HEK293 (cell line): ENCODE measurements around the gene FMO1.

Source experiments
- CTCF ChIA-PET: fragments of 350-600 bp; formaldehyde crosslinking; extraction: SDS; loops from one replicate; lab custom pipeline; 2021; ENCODE audit warnings: antibody characterized with exemption; lab: Yijun Ruan, JAX
- POLR2A ChIA-PET: fragments of 300-600 bp; formaldehyde crosslinking; extraction: SDS; loops from one replicate; lab custom pipeline; 2020; ENCODE audit warnings: antibody characterized with exemption, inconsistent platforms; lab: Yijun Ruan, JAX
- H3K27ac ChIP-seq: fragments of 200-500 bp; sonication (Bioruptor generic); 2 replicates; pipeline ENCODE4 v1.5.1; 2014; ENCODE audit warnings: low read depth, low read length, control low read depth, inconsistent platforms; ENCODE audit errors: extremely low read depth
- H3K36me3 ChIP-seq, 2 experiments: fragments of 200-500 bp in 1 of 2; sonication (Bioruptor generic) in 1 of 2; 1 replicate in 1 of 2; 2 replicates in 1 of 2; pipeline ENCODE4 v1.5.1; 2014 to 2017; ENCODE audit warnings: inconsistent platforms in 2 of 2, low read length in 2 of 2; ENCODE audit not compliant: control insufficient read depth in 2 of 2, insufficient read depth in 1 of 2
- H3K4me1 ChIP-seq: fragments of 200-500 bp; sonication (Bioruptor generic); 2 replicates; pipeline ENCODE4 v1.5.1; 2014; ENCODE audit warnings: mild to moderate bottlenecking, low read length, inconsistent platforms; ENCODE audit not compliant: control insufficient read depth, insufficient read depth
- H3K4me3 ChIP-seq: 2 replicates; pipeline ENCODE4 v1.5.1; 2011; ENCODE audit warnings: low read depth, mild to moderate bottlenecking, control low read depth, low read length, moderate library complexity
- H3K9me3 ChIP-seq: fragments of 200-500 bp; sonication (Bioruptor generic); 2 replicates; pipeline ENCODE4 v1.5.1; 2014; ENCODE audit warnings: low read depth, low read length, inconsistent platforms; ENCODE audit not compliant: control insufficient read depth, insufficient read depth
- GLIS1 ChIP-seq: fragments of 450-650 bp; formaldehyde crosslinking; IDR thresholded peaks from 2 replicates; pipeline ENCODE4 v1.5.1; 2016; ENCODE audit warnings: missing biosample characterization, missing genetic modification characterization
- GLIS2 ChIP-seq: fragments of 450-650 bp; formaldehyde crosslinking; IDR thresholded peaks from 2 replicates; pipeline ENCODE4 v1.5.1; 2016; ENCODE audit warnings: missing biosample characterization, missing genetic modification characterization
- OVOL3 ChIP-seq: fragments of 450-650 bp; formaldehyde crosslinking; IDR thresholded peaks from 2 replicates; pipeline ENCODE4 v1.5.1; 2016; ENCODE audit warnings: missing biosample characterization, missing genetic modification characterization
- PBX3 ChIP-seq: sonication (generic); formaldehyde crosslinking; IDR thresholded peaks from 2 replicates; pipeline ENCODE4 v1.8.1; 2022; ENCODE audit warnings: mild to moderate bottlenecking, moderate library complexity, missing genetic modification reagents
- SCRT1 ChIP-seq: fragments of 450-650 bp; formaldehyde crosslinking; IDR thresholded peaks from 2 replicates; pipeline ENCODE4 v1.5.1; 2016; ENCODE audit warnings: missing biosample characterization, missing genetic modification characterization, borderline replicate concordance
- SCRT2 ChIP-seq: fragments of 450-650 bp; formaldehyde crosslinking; IDR thresholded peaks from 2 replicates; pipeline ENCODE4 v1.5.1; 2016; ENCODE audit warnings: missing biosample characterization, missing genetic modification characterization
- SP3 ChIP-seq: fragments of 450-650 bp; formaldehyde crosslinking; IDR thresholded peaks from 2 replicates; pipeline ENCODE4 v1.5.1; 2016; ENCODE audit warnings: missing biosample characterization, missing genetic modification characterization
- TRIM28 ChIP-seq: IDR thresholded peaks from 2 replicates; pipeline ENCODE4 v1.6.1; 2011; ENCODE audit warnings: low read length, control low read depth, borderline replicate concordance
- ZNF114 ChIP-seq: fragments of 450-650 bp; formaldehyde crosslinking; IDR thresholded peaks from 2 replicates; pipeline ENCODE4 v1.5.0; 2017; ENCODE audit warnings: missing biosample characterization, missing genetic modification characterization
- ZNF132 ChIP-seq: fragments of 450-650 bp; formaldehyde crosslinking; IDR thresholded peaks from 2 replicates; pipeline ENCODE4 v1.5.1; 2017; ENCODE audit warnings: missing biosample characterization, missing genetic modification characterization, borderline replicate concordance
- ZNF140 ChIP-seq: fragments of 450-650 bp; formaldehyde crosslinking; IDR thresholded peaks from 2 replicates; pipeline ENCODE4 v1.5.1; 2016; ENCODE audit warnings: missing biosample characterization, missing genetic modification characterization
- ZNF146 ChIP-seq: fragments of 450-650 bp; formaldehyde crosslinking; IDR thresholded peaks from 2 replicates; pipeline ENCODE4 v1.5.1; 2016; ENCODE audit warnings: missing biosample characterization, missing genetic modification characterization
- ZNF16 ChIP-seq: fragments of 450-650 bp; formaldehyde crosslinking; IDR thresholded peaks from 2 replicates; pipeline ENCODE4 v1.5.1; 2016; ENCODE audit warnings: low read depth, missing biosample characterization, missing genetic modification characterization
- ZNF19 ChIP-seq: fragments of 450-650 bp; formaldehyde crosslinking; IDR thresholded peaks from 2 replicates; pipeline ENCODE4; 2016; ENCODE audit warnings: missing biosample characterization, missing genetic modification characterization, low read depth
- TF ChIP-seq, protein P1 (sequence below): fragments of 450-650 bp; formaldehyde crosslinking; IDR thresholded peaks from 2 replicates; pipeline ENCODE4 v1.5.1; 2016; ENCODE audit warnings: missing biosample characterization, missing genetic modification characterization
- TF ChIP-seq, protein P2 (sequence below): fragments of 450-650 bp; formaldehyde crosslinking; IDR thresholded peaks from 2 replicates; pipeline ENCODE4 v1.5.1; 2016; ENCODE audit warnings: missing biosample characterization, missing genetic modification characterization
- TF ChIP-seq, protein P3 (sequence below): IDR thresholded peaks from 2 replicates; pipeline ENCODE4 v1.6.1; 2011; ENCODE audit warnings: mild to moderate bottlenecking, low read depth, low read length, borderline replicate concordance

Gene FMO1

DNA sequence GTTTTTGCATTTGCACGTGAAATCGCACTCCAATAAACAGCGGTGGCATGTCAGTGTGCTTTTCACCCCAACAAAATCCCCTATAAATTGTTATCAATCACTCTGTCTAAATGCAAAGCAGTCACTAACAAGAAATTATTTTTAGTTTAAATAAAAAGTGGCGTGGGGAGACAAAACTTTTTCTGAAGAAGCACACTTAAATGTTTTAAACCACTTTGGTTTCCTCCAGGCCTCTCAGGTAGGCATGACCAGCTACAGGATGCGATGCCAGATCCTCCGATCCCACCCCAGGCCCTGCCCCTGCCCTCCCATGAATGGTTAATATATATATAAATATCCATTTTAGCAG is 3.6 kb downstream of the FMO1 start (continued):
- TF ChIP-seq, protein P1, sequence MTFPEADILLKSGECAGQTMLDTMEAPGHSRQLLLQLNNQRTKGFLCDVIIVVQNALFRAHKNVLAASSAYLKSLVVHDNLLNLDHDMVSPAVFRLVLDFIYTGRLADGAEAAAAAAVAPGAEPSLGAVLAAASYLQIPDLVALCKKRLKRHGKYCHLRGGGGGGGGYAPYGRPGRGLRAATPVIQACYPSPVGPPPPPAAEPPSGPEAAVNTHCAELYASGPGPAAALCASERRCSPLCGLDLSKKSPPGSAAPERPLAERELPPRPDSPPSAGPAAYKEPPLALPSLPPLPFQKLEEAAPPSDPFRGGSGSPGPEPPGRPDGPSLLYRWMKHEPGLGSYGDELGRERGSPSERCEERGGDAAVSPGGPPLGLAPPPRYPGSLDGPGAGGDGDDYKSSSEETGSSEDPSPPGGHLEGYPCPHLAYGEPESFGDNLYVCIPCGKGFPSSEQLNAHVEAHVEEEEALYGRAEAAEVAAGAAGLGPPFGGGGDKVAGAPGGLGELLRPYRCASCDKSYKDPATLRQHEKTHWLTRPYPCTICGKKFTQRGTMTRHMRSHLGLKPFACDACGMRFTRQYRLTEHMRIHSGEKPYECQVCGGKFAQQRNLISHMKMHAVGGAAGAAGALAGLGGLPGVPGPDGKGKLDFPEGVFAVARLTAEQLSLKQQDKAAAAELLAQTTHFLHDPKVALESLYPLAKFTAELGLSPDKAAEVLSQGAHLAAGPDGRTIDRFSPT (tag by site-specific recombination) = no peak
- TF ChIP-seq, protein P2, sequence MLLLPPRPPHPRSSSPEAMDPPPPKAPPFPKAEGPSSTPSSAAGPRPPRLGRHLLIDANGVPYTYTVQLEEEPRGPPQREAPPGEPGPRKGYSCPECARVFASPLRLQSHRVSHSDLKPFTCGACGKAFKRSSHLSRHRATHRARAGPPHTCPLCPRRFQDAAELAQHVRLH = no peak

GRCh38 chr1:171252482-171252881 is 4.2 kb downstream of the FMO1 start:
- H3K36me3 ChIP-seq = no peaks in the 10 kb centered on the region
- H3K27ac ChIP-seq = no peak overlapping the region
- no peaks in the 10 kb centered on the region for H3K4me1 ChIP-seq
- H3K9me3 ChIP-seq = no peaks in the 10 kb centered on the region
- no peak overlapping the region for H3K4me3 ChIP-seq
- no peak for TF ChIP-seq TRIM28
- TF ChIP-seq SCRT1 = peak; percentile 90
- TF ChIP-seq, protein P3, sequence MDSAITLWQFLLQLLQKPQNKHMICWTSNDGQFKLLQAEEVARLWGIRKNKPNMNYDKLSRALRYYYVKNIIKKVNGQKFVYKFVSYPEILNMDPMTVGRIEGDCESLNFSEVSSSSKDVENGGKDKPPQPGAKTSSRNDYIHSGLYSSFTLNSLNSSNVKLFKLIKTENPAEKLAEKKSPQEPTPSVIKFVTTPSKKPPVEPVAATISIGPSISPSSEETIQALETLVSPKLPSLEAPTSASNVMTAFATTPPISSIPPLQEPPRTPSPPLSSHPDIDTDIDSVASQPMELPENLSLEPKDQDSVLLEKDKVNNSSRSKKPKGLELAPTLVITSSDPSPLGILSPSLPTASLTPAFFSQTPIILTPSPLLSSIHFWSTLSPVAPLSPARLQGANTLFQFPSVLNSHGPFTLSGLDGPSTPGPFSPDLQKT = no peak
- peak; percentile 86 for TF ChIP-seq SCRT2 (tag by site-specific recombination)
- TF ChIP-seq, all 188 proteins: peak for 2
- ChIA-PET POLR2A (no interaction called here), CTCF (interaction anchor here (0.7 to 2.5 kb wide), 5 partner anchors 25 to 66 kb away, joined by 3 to 14 read pairs (median 4); partner anchors contain the start of gene FMO4)

DNA sequence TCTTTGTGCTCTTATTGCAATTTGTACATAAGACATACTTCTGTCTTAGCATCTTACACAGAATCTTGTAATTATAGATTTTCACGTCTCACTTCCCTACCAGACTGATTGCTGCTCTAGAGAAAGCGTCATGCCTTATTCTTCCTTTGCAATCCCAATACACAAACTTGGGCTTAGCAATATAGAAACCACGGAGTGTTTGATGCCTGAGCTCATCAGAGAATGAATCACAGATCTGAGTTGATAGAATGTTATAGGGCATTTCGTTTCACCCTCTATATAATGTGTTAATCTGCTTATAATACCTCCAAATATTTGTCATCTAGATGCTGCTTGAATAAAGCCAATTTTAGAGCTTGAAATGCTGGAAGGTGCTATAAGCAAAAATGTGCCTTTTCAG is 6.6 kb downstream of the FMO1 start:
- peaks cover 6% of the 10 kb centered on the region for H3K4me1 ChIP-seq
- no peaks in the 10 kb centered on the region for H3K9me3 ChIP-seq
- ChIA-PET POLR2A (no interaction called here), CTCF (interaction anchor here (0.6 to 1.4 kb wide), 4 partner anchors 8 to 694 kb away, joined by 3 to 5 read pairs (median 3); no protein-coding TSS in a partner anchor)
- no peak overlapping the region for H3K27ac ChIP-seq
- TF ChIP-seq ZNF19 (tag by site-specific recombination) (no peak), ZNF146 (tag by site-specific recombination) (no peak), OVOL3 (tag by site-specific recombination) (no peak), PBX3 (CRISPR knock-in tag) (no peak), ZNF114 (tag by site-specific recombination) (no peak), ZNF16 (no peak), GLIS2 (tag by site-specific recombination) (no peak), ZNF140 (tag by site-specific recombination) (no peak), ZNF132 (tag by site-specific recombination) (no peak), GLIS1 (tag by site-specific recombination) (no peak), SP3 (tag by site-specific recombination) (no peak)
- H3K36me3 ChIP-seq = no peaks in the 10 kb centered on the region
- no peak overlapping the region for H3K4me3 ChIP-seq
